Amygdala (tissue), 56 donors: Measurements from ENCODE around the gene PIEZO1.

Experiments
- DNase-seq, 56 donors: peaks; one replicate each; lab custom pipeline; 2025; lab: John Stamatoyannopoulos, UW

The PIEZO1 gene

DNA sequence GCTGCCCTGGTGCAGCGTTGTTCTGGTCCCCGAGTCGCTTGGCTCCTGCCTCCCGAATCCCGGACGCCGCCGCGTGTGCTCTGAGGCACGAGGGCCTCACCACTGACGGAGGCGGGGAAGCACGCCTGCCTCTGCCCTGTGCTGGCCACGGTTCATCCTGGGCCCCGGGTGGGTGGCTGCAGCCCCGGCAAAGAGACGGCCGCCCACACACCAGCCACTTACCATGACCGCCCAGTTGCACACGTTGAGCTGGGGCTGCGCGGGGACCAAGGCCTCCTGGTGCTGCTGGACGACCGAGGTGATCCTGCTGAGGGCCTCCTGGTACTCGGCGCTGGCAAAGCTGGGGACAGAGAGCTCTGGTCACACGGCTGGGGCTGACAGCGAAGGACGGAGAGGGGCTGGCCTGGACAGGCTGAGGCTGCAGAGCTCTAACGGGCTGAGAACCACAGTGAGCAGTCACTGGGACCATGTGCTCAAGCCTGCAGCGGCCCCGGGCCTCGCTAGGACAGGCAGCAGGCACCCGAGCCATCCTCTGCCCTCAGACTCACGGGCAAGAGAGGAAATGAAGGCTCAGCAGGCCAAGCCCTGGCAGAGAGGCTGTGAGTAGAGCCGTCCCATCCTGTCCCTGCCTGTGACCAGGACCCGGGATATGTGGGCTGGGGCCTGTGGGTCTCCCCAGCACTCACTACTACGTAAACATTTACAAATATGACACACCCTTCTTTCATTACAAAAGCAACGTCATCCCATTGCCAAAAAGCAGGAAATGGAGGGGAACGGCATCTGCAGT is 33.0 kb upstream of the PIEZO1 start:
- DNase-seq, result no peak

DNA sequence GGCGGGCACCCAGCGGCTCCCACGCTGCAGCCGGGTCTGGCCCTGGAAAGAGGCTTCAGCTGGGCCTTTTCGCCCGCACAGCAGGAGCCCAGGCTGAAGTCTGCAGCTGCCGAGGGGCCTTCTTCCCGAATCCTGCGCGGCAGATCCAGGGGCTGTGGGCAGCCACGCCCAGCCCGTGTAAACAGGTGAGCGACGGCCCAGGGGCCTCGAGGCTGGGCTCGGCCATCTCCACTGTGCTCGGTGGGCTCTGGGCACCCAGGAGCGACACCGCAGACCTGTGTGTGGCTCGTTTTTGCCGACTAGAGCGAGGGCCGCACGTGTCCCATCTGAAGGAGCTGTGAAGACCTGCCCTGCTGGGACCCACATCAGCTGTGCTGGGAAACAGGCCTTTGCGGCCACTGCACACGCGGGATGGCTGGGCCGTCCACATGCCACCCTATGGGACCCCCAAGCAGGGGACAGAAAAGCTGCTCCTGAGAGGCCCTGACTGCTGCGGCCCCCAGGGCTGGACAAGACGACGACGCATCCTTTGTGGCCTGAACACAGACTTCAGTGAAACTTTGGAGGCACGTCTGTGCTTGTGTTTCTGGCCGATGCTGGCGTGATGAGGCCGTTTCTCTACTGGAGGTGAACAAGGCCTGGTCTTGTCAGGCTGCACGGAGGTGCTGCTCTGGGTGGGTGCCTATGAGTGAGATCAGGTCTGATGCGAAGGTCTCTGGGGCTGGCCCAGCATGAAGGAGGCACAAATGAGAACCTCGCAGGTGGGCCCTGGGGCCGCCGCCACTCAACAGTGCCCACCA is 31.9 kb upstream of the PIEZO1 start:
- DNase-seq, result no peak

DNA sequence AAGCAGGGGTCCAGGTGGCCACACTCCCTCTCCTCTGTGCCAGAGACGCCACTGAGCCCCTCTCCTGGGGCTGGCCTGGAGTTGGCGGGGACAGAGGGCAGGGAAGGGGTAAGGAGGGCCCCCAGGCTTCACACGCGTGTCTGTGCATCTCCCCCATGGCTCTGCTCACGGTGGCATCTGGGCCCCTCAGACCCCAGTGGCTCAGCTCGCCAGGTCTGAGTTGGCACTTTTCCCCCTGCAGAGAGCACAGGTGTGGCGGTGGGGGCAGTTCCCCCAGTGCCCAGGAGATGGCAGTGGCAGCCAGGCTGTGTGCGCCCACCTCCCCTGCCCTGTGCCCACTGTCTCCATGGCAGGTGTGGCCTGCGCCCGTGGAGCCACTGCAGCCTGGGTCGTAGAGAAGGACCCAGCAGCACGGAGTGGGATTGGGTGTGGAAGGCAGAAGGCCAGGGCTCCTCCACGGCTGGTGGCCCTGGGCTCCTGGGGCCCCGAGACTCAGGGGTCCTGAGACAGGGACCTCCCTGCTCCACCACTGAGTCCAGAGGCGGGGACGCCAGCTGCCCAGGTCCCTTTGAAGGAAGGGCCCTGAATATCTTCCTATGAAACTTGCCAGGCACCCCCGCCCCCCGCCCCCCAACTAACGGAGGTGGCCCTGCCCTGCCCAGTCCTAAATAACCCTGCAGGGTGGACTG is 31.0 kb upstream of the PIEZO1 start:
- DNase-seq, result peak in 6 of 56 donors; percentile 14 to 31 (median 22)

DNA sequence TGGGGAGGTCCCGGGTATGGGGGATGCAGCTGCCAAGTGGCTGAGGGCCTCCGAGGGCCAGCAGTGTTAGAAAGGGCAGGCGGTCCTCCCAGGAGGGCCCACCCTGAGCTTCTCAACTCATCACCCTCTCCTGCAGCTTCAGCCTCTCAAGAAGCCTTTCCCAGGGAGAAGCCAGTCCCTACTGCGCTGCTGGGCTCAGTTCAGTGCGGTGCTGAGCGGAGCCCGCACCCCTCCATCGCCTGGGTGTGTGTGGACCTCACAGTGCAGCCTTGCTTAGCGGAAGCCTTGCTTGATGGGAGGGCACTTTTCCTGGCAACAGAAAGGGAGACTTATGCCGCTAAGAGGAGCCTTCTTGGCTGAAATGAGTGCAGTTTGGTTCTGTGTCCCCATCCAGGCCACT is 30.2 kb upstream of the PIEZO1 start:
- no peak for DNase-seq

DNA sequence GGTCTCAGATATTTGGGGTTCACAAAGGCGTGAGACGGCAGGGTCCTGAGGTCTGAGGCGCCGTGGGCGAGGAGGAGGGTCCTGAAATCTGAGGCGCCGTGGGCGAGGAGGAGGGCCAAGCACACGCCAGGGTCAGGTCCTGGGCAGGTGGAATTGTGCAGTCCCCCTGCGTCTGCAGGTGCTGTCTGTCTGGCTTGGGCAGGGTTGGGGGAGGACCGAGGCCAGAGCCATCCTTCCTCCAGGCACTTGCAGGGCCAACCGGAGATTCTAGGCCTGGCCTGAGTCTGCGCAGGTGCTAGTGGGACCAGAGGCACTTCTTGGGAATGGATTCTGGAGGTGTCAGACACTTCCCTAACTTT is 29.1 kb upstream of the PIEZO1 start:
- no peak for DNase-seq

DNA sequence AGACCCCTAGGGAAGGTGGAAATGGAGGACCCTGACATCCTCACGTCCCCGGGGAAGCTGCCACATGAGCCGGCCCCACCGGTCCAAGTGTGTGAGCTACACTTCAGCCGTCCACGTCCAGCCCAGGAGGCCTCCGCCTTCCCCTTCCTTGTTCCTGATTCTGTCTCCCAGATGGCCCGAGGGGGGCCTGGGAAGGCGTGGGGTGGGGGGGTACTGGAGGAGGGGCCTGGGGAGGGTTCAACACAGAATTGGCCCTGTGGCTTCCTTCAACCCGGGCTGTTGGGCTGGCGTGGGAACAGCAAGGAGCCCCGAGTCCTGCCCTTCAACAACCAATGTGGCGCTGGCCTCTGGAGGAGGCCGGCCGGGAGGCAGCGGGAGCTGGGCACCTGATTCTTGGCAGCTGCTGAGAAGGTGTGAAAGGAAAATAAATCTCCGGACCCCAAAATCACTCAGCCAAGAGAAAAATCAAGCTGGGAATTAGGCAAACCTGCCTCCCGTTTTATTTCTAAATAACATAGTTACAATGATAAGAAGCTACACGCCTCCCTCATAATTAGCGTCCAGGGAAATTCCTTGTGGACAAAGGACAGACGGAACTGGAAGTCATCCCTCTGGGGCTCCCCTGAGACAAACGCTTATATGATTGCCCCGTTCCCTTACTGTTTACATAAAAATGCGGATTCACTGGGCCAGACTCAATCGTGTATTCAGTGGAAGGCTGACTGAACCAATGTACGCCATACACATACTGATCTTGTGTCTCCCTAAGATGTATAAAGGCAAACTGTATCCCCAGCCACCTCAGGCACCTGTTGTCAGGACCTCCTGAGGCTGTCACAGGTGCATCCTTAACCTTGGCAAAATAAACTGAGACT is 28.5 kb upstream of the PIEZO1 start:
- no peak for DNase-seq

DNA sequence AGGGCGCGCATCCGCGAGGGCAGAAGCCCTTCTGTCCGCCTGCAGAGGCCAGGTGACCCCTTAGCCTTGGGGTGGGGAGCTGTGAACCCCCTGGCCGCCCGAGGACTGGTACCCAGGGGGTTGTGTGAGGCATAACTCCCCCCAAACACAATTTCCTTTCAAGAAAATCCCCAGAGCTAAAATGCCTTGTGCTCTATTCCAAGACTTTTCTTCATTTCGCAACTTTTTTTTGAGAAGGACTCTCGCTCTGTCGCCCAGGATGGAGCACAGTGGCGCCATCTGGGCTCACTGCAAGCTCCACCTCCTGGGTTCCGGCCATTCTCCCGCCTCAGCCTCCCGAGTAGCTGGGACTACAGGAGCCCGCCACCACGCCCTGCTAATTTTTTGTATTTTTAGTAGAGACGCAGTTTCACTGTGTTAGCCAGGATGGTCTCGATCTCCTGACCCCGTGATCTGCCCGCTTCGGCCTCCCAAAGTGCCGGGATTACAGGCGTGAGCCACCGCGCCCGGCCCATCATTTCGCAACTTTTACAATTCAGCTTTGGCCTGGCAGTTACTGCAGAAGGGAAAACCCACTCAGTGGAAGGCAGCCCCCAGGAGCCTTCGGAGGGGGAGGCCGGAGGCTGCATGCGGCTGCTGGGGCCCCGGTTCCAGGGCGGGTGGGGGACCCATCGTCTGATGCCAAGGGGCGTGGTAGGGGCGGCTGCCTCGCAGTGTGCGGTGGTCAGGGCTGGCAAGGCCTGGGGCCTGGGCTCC is 27.7 kb upstream of the PIEZO1 start:
- DNase-seq, result peak in 3 of 56 donors; percentile 6 to 20 (median 15)

DNA sequence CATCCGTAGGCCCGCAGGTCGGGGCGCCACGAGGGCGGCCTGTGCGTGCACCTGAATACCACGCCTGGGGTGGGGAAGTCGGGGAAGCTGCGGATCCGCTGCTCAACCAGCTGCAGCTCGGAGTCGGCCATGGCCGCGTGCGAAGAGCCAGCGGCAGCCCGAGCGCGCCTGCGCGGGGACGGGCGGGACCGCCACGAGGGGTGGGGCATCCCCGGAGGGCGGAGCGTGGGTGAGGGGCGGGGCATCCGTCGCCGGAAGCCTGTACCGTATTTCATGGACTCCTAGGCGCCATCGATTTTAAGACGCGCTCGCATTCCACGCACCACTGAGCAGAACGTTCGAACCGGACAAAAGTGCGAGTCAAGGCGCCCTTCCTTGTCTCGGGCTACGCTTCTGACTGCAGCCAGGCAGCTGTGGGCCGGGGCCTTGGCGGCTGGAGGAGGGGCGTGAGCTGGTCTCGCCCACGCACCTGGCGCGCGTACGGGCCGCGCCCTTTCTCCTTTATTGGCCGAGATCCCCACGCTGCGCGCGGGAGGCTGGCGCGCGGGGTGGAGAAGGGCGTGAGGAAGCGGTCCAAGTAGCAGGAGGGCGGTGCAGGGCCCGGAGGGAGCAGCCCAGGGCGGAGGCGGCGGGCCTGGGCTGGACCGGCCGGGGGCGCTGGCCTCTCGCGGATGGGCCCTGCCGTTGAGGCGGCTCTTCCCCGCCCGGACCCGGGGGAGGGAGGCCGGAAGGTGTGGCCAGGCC is 26.9 kb upstream of the PIEZO1 start, which contains the start of gene APRT:
TSS of gene APRT (minus strand) at position 160 of the 744 bp plus-strand sequence. CDS start at position 131, 29 bp downstream.
- DNase-seq, result peak; percentile 33 to 94 (median 83)

DNA sequence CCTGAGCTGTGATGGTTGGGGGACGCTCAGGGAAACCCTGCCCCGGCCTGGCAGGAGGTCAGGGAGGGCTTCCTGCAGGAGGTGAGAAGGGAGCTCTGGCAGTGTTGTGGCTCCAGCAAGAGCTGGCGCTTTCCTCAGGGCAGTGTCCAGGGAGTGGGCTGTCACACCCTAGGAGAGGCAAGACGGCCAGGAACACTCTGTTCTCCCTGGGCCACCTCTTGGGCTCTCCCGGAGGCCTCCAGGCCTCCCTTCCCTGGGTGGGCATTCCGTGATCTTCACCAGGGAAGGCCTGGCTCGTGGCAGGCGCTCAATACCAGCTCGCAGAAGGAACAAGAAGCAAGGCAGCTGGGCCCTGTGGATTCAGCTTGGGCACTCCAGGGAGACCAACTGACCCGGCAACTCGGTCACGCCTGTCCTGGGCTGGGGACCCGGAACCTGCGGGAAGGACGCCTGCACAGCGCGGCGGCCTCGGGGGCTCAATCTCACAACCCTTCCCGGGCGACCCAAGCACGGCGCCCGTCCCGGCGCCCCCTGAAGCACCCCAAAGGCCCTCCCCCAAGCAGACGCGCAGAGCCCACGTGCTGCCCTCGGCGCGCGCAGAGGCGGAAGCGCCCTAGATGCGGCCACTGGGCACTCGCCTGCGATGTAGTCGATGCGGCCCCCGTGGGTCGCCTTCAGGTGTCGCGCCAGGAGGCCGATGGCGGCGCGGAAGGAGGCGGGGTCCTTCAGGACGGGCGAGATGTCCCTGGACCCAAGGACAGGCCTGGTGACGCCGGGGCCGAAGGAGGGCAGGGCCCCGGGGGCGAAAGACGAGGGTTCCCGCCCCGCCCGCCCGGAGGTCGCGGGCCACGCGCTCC is 26.1 kb upstream of the PIEZO1 start:
- DNase-seq, result peak; percentile 43 to 88 (median 74)

DNA sequence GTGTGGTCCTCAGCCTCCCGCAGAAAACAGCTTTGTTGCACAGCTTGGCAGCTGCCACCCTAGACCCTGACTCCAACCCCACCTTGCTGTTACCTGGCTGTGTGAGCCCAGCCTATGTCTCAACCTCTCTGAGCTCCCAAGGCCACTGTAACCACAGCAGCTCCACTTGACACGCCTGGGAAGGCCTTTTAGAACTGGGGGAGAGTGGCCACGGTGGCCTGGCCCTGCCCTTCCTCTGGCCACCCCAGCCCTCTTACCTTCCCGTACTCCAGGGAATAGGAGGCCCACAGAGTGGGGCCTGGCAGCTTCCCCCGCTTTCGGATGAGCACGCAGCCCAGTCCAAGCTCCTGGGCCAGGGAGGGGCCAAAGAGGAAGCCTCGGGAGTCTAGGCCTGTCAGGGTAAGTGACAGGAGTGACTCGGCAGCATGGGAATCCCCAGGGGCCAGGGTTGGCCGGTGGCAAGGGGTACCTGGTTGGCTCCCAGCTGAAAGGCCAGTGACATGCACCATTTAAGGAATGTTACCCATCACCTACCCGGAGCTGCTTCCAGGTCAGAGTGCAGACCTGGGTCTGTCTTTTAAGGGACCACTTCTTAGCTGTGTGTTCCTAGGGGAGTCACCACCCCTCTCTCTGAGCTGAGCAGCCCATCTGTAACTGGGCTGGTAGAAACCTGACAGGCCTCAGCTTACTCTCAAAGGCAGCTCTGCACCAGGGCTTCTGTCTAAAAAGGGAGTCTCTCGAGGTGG is 25.3 kb upstream of the PIEZO1 start:
- DNase-seq, result no peak

DNA sequence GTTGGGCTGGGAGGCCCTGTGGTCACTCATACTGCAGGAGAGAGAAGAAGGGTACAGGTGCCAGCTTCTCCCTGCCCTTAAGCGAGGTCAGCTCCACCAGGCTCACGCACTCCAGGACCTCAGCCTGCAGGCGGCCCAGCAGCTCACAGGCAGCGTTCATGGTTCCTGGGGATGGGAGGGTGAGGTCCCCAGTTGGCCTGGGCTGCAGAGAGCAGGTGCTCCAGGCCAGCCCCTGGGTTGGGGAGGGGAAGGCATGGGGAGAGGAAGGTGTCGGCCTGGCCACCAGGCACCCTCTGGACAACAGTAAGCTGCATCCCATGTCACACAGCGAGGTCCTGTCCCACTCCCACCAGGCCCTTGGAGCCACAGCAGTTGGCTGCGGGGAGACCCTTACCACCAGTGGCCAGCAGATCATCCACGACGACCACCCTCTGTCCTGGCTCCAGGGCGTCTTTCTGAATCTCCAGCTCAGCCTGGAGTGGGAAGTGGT is 24.7 kb upstream of the PIEZO1 start:
- no peak for DNase-seq

DNA sequence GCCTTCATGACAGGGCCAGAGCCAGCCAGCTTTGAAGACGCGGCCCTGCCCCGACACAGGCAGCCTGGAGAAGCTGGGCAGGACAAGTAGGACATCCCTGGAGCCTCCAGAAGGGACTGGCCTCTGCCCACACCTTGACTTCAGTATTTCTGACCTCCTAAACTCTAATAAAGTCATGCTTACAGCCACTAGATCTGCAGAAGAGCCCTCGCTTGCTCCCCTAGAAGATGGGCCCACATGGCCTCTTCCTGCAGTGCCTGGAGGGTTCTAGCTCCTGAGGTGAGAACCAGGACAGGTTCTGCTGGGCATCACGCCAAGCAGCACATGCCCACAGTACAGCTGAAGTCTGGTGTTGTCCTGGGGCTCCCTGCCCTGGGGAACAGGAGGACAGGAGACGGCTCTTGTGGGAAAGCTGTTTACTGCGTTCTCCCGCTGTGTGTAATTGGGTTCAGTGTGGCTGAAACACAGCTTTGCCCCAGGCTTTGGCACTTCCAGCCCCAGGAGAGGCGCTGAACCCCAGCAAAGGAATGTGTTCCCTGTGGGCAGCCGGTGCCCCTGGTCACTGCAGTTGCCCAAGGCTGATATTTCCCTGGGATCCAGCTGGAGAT is 24.2 kb upstream of the PIEZO1 start:
- DNase-seq, result no peak

DNA sequence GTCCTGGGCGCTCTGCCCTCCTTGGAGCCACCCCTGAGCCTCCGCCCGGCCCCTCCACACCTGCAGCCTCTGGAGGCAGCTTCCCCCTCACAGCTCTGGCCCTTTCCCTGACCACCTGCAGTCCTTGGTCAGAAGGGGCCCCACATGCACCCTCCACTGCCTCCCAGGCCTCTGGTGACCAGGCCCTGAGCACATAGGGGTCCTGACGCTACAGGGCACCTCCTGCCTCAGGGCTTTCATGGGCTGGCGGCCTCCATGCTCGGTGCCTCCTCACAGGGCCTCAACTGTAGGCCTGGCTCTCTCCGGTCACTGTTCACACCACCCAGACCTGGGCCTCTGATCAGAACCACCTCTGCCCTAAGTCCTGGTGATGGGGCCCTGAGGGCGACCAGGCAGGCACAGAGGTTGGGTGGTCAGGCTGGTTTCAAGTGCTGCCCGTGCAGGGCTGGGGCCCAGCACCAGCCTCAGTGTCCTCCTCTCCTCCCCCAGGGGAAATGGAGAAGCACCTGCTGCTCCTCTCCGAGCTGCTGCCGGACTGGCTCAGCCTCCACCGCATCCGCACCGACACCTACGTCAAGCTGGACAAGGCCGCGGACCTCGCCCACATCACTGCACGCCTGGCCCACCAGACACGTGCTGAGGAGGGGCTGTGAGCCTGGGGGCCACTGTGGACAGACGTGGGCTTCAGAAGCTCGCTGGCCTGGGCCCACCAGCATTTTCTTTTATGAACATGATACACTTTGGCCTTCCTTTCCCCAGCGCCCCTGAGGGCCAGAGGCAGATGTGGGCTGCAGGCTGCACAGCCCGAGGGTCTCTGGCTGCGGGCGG is 22.8 kb upstream of the PIEZO1 start:
- DNase-seq, result no peak

DNA sequence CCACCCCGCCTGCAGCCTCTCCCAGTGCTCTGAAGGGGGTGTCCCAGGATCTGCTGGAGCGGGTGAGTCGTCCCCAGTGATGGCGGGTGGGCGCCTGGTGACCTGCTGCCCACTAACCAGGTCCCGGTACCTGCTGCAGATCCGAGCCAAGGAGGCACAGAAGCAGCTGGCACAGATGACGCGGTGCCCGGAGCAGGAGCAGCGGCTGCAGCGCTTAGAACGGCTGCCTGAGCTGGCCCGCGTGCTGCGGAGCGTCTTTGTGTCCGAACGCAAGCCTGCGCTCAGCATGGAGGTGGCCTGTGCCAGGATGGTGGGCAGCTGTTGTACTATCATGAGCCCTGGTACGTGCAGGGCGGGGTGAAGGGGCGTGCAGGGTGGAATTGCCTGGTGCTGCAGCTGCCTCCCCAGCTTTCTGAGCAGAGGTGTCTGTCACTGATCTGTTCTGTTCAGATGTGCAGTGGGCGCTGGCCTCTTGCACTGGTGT is 22.2 kb upstream of the PIEZO1 start:
- no peak for DNase-seq

DNA sequence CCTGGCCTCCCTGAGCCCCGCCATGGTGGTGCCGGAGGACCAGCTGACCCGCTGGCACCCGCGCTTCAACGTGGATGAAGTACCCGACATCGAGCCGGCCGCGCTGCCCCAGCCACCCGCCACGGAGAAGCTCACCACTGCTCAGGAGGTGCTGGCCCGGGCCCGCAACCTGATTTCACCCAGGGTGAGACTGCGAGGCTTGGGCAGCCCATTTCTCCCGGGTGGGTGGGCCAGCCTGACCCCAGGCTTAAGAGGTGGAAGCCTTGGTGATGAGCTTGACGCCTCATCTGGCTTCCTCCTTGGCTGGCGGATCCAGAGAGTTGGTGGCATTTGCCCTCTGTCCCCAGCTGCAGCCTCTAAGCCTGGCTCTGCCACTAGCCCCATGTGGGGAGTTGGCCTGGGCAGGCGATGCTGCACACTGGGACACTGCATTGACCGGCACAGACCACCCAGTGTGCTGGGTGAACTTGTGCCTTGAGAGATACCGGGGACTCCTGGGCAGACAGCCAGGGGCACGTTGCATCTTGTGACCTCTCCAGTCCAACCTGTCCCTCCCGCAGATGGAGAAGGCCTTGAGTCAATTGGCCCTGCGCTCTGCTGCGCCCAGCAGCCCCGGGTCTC is 21.6 kb upstream of the PIEZO1 start:
- DNase-seq, result no peak
